ENCODE data around the gene PFDN2.

DNA sequence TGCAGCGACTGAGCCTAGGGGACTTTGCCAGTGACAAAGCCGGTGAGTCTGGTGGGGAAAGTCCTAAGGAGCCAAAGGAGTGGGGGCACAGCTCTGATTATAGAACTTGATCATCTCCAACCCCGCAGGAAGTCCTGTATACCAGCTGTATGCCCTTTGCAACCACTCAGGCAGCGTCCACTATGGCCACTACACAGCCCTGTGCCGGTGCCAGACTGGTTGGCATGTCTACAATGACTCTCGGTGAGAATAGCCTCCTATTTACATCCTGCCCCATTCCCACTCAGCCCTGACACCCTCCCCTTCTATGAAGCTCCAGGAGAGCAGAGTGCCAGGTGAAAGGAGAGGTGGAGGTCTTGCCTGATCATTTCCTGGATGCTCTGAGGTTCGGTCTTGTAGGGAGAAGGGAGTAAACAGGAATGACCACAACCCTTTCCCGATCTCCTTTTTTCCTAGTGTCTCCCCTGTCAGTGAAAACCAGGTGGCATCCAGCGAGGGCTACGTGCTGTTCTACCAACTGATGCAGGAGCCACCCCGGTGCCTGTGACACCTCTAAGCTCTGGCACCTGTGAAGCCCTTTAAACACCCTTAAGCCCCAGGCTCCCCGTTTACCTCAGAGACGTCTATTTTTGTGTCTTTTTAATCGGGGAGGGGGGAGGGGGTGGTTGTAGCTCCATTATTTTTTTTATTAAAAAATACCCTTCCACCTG is 47.2 kb upstream of the PFDN2 start:
- no peak for TF ChIP-seq ZSCAN29 (IDR thresholded peaks at IDR 0.05)
- no peak for TF ChIP-seq ATF2 (IDR thresholded peaks at IDR 0.05; ENCODE audit: low read length)
- TF ChIP-seq CREM (IDR thresholded peaks at IDR 0.05; ENCODE audit: low read depth), result no peak
- TF ChIP-seq KDM1A (IDR thresholded peaks at IDR 0.05; ENCODE audit: borderline replicate concordance), result no peak
- TF ChIP-seq, protein P1, sequence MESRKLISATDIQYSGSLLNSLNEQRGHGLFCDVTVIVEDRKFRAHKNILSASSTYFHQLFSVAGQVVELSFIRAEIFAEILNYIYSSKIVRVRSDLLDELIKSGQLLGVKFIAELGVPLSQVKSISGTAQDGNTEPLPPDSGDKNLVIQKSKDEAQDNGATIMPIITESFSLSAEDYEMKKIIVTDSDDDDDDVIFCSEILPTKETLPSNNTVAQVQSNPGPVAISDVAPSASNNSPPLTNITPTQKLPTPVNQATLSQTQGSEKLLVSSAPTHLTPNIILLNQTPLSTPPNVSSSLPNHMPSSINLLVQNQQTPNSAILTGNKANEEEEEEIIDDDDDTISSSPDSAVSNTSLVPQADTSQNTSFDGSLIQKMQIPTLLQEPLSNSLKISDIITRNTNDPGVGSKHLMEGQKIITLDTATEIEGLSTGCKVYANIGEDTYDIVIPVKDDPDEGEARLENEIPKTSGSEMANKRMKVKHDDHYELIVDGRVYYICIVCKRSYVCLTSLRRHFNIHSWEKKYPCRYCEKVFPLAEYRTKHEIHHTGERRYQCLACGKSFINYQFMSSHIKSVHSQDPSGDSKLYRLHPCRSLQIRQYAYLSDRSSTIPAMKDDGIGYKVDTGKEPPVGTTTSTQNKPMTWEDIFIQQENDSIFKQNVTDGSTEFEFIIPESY (IDR thresholded peaks at IDR 0.05), result no peak
- TF ChIP-seq POLR2AphosphoS5 (IDR thresholded peaks at IDR 0.05; ENCODE audit: low read length), result no peak
